PC-3 (cell line): ENCODE results near the gene UFC1. TPM values are rescaled to one million over a fixed set of nuclear protein-coding genes. Genes with fewer than 3 reads are reported as not detected.

Experiments used
- ATAC-seq: fragments of 200-7000 bp; cut with Tn5 transposase; 2 replicates; pipeline ENCODE4 v1.9.1; 2020; ENCODE audit warnings: mild to moderate bottlenecking, moderate library complexity
- BruUV-seq: library from RNA; stranded (reverse); fragments of 400-500 nt; replicated peaks from 2 replicates; lab custom pipeline; 2021; lab: Mats Ljungman, UMichigan
- CTCF ChIA-PET: fragments of 300-600 bp; sonication (Branson Sonifier 250); formaldehyde crosslinking; loops from one replicate; lab custom pipeline; 2022; ENCODE audit warnings: antibody characterized with exemption; lab: Charles Lee
- POLR2A ChIA-PET: fragments of 300-600 bp; sonication (Branson Sonifier 250); formaldehyde crosslinking; loops from one replicate; lab custom pipeline; 2022; ENCODE audit warnings: antibody characterized with exemption; ENCODE audit not compliant: unreplicated experiment; lab: Charles Lee
- DNase-seq: peaks from one replicate; pipeline ENCODE4 v3.0.0-alpha.2; 2015
- H2AFZ ChIP-seq: fragments of 300-600 bp; sonication (generic); 2 replicates; pipeline ENCODE4 v1.6.0; 2016; ENCODE audit warnings: antibody characterized with exemption, low read length
- H3F3A ChIP-seq: fragments of 300-600 bp; sonication (generic); one replicate; pipeline ENCODE4 v1.6.0; 2017; ENCODE audit warnings: antibody characterized with exemption, low read length, control low read depth, mild to moderate bottlenecking; ENCODE audit not compliant: unreplicated experiment
- H3K27ac ChIP-seq: fragments of 300-600 bp; sonication (generic); 2 replicates; pipeline ENCODE4 v1.5.1; 2016; ENCODE audit warnings: mild to moderate bottlenecking, low read length
- H3K27me3 ChIP-seq: fragments of 300-600 bp; sonication (generic); 2 replicates; pipeline ENCODE4 v1.6.1; 2016; ENCODE audit warnings: low read length, mixed read lengths
- H3K36me3 ChIP-seq: fragments of 300-600 bp; sonication (generic); 2 replicates; pipeline ENCODE4 v1.6.1; 2016; ENCODE audit warnings: low read depth, mixed run types, low read length, mixed read lengths
- H3K4me1 ChIP-seq: fragments of 300-600 bp; sonication (generic); 2 replicates; pipeline ENCODE4 v1.5.1; 2016; ENCODE audit warnings: low read length; ENCODE audit not compliant: insufficient read depth
- H3K4me2 ChIP-seq: fragments of 300-600 bp; sonication (generic); 2 replicates; pipeline ENCODE4 v1.6.0; 2016; ENCODE audit warnings: low read length
- H3K4me3 ChIP-seq: fragments of 300-600 bp; sonication (generic); 2 replicates; pipeline ENCODE4 v1.5.1; 2016; ENCODE audit warnings: mild to moderate bottlenecking, low read length, mixed read lengths
- H3K79me2 ChIP-seq: fragments of 300-600 bp; sonication (generic); 2 replicates; pipeline ENCODE4 v1.6.1; 2017; ENCODE audit warnings: low read length, mixed read lengths
- H3K9ac ChIP-seq: fragments of 300-600 bp; sonication (generic); 2 replicates; pipeline ENCODE4 v1.6.0; 2016; ENCODE audit warnings: mild to moderate bottlenecking, low read length
- H3K9me2 ChIP-seq: fragments of 300-600 bp; sonication (generic); replicated peaks from 2 replicates; pipeline ENCODE4 v1.6.1; 2016; ENCODE audit warnings: mixed run types, low read length, mixed read lengths
- H3K9me3 ChIP-seq: fragments of 300-600 bp; sonication (generic); 2 replicates; pipeline ENCODE4 v1.6.1; 2016; ENCODE audit warnings: low read length, mixed read lengths
- H4K20me1 ChIP-seq: fragments of 300-600 bp; sonication (generic); 2 replicates; pipeline ENCODE4 v1.6.1; 2016; ENCODE audit warnings: low read length, mixed read lengths
- EZH2 ChIP-seq: fragments of 300-600 bp; sonication (generic); IDR thresholded peaks from one replicate; pipeline ENCODE4 v1.6.1; 2017; ENCODE audit warnings: antibody characterized with exemption, mild to moderate bottlenecking, low read length; ENCODE audit not compliant: unreplicated experiment
- EZH2phosphoT487 ChIP-seq: fragments of 300-600 bp; sonication (generic); IDR thresholded peaks from 2 replicates; pipeline ENCODE4 v1.6.1; 2018; ENCODE audit warnings: mild to moderate bottlenecking, antibody characterized with exemption, low read length, borderline replicate concordance
- intact Hi-C: fragments of 100-400 bp; cut with micrococcal nuclease; formaldehyde crosslinking; loops from 2 replicates; pipeline ENCODE4 v1.9.0; 2023
- total RNA-seq: library from RNA; depleted of rRNA; stranded (reverse); fragments of >200 nt; gene quantifications from 2 replicates; pipeline ENCODE4 v1.2.3, GENCODE V29; 2014
- TF ChIP-seq, protein P1 (sequence below): fragments of 300-600 bp; sonication (generic); conservative IDR thresholded peaks from 2 replicates; pipeline ENCODE4 v1.5.1; 2017; ENCODE audit warnings: antibody characterized with exemption, low read depth, mild to moderate bottlenecking, low read length

Gene UFC1
- total RNA-seq, 1 experiment from 2014 or later, result 113 TPM

DNA sequence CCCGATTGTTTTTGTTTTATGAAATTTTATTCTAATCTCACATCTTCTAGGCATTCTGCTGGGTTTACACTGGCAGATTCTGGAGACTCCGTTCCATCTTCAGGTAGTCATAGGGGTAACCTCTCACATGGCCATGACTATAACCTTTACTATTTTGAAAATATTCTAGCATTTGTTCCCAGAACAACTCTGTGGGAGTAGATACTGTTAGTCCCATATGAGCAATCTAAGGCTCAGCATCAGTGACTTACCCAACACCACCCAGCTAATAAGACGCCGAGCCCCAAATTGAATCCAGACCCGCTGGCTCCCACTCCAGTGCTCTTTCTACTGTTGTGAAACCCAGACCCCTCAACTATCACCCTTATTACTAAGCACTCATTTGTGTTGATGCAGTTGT, 35.3 kb downstream of the UFC1 start:
- Histone ChIP-seq H3K9ac (no peak overlapping the region), H3F3A (no peaks in the 10 kb centered on the region), H4K20me1 (no peaks in the 10 kb centered on the region), H3K4me3 (no peak overlapping the region), H3K27me3 (no peaks in the 10 kb centered on the region), H3K36me3 (no peaks in the 10 kb centered on the region), H3K27ac (no peak overlapping the region), H3K9me2 (no peaks in the 10 kb centered on the region), H3K4me1 (no peaks in the 10 kb centered on the region), H3K79me2 (no peaks in the 10 kb centered on the region), H2AFZ (no peak overlapping the region), H3K9me3 (no peaks in the 10 kb centered on the region), H3K4me2 (no peak overlapping the region)
- ChIA-PET CTCF (no interaction called here), POLR2A (interaction anchor here (0.5 kb wide), 1 partner anchor 10 kb away, joined by 4 read pairs; no protein-coding TSS in a partner anchor)
- no peak for ATAC-seq
- no TSS peak for BruUV-seq
- TF ChIP-seq EZH2phosphoT487, result no peak
- TF ChIP-seq, protein P1, sequence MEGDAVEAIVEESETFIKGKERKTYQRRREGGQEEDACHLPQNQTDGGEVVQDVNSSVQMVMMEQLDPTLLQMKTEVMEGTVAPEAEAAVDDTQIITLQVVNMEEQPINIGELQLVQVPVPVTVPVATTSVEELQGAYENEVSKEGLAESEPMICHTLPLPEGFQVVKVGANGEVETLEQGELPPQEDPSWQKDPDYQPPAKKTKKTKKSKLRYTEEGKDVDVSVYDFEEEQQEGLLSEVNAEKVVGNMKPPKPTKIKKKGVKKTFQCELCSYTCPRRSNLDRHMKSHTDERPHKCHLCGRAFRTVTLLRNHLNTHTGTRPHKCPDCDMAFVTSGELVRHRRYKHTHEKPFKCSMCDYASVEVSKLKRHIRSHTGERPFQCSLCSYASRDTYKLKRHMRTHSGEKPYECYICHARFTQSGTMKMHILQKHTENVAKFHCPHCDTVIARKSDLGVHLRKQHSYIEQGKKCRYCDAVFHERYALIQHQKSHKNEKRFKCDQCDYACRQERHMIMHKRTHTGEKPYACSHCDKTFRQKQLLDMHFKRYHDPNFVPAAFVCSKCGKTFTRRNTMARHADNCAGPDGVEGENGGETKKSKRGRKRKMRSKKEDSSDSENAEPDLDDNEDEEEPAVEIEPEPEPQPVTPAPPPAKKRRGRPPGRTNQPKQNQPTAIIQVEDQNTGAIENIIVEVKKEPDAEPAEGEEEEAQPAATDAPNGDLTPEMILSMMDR, result no peak
- no peak for TF ChIP-seq EZH2
- intact Hi-C loops, result loop anchor here (10.0 kb wide), 1 partner anchor 556 kb away; the partner anchor contains the start of gene DUSP12
- no peak for DNase-seq

DNA sequence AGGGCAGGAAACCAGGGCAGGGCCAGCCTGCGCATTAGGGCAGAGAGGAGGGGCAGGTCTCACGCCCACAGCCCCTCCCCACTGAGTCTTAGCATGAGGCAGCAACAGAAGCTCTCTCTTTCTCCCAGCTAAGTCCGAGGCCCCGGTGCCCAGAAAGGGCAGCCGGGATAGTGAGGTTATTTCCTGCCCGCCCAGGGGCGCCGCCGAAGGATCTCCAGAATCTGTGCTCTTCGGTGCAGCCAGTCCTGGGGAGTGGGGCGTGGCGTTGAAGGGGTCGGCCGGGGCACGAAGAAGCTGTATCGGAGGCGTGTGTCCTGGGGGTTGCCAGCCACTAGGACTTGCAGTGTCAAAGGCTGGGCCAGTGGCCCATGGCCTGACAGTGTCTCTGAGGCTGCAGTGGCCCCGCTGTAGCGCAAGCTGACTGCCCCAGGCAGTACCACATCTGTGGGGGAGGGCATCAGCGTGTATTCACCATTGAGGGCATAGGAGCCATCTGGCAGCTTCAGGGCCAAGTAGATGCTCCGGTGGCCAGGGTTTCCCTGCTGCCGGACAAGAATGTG, 37.3 kb downstream of the UFC1 start:
- no TSS peak for BruUV-seq
- DNase-seq, result no peak
- Histone ChIP-seq H3K79me2 (no peaks in the 10 kb centered on the region), H3F3A (no peaks in the 10 kb centered on the region), H3K9me2 (no peaks in the 10 kb centered on the region), H3K9me3 (no peaks in the 10 kb centered on the region), H3K27me3 (no peaks in the 10 kb centered on the region), H3K36me3 (no peaks in the 10 kb centered on the region), H3K4me3 (no peak overlapping the region), H4K20me1 (no peaks in the 10 kb centered on the region), H3K27ac (no peak overlapping the region), H3K4me2 (no peak overlapping the region), H2AFZ (no peak overlapping the region), H3K4me1 (no peaks in the 10 kb centered on the region), H3K9ac (no peak overlapping the region)
- CTCF ChIA-PET, result interaction anchor here (0.6 to 1.2 kb wide), 2 partner anchors 9 to 53 kb away, joined by 3 to 16 read pairs; no protein-coding TSS in a partner anchor
- POLR2A ChIA-PET, result interaction anchor here (0.6 kb wide), 1 partner anchor 14 kb away, joined by 3 read pairs; no protein-coding TSS in a partner anchor
- no peak for ATAC-seq
- intact Hi-C loops, result no loop called here
- TF ChIP-seq, protein P1, result no peak
- TF ChIP-seq EZH2 (no peak), EZH2phosphoT487 (no peak)

DNA sequence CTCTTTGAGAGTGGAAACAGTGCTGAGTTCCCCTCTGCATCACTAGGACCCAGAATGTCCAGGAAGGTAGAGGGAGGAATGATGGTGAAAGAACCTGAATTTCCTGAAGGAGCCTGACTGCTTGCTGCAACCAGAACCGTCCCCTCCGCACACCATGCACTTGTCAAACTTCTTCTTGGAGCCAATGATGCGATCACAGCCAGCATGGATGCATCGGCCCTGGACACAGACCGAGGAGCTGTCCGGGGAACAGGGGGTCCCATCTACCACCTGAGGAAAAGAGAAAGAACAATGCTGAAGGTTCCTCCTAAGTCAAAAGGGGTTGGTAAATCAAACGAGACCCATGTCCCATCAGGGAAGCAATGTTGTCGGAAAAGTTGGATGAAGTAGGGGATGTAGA, 38.2 kb downstream of the UFC1 start:
- no peaks in the 10 kb centered on the region for H3K36me3 ChIP-seq
- DNase-seq (no peak), ATAC-seq (no peak)
- H2AFZ ChIP-seq, result peak overlapping the region; percentile 59
- no peaks in the 10 kb centered on the region for H3K79me2 ChIP-seq
- ChIA-PET POLR2A (no interaction called here), CTCF (interaction anchor here (1.2 kb wide), 1 partner anchor 10 kb away, joined by 3 read pairs; no protein-coding TSS in a partner anchor)
- 0 out of 2 replicates have a peak overlapping the region, but pooled peaks have one; percentile 1 for H3K4me2 ChIP-seq
- H3K27me3 ChIP-seq, result no peaks in the 10 kb centered on the region
- H4K20me1 ChIP-seq, result no peaks in the 10 kb centered on the region
- no peaks in the 10 kb centered on the region for H3K4me1 ChIP-seq
- no TSS peak for BruUV-seq
- H3F3A ChIP-seq, result no peaks in the 10 kb centered on the region
- no peaks in the 10 kb centered on the region for H3K9me3 ChIP-seq
- intact Hi-C loops, result loop anchor here (1.0 kb wide), 2 partner anchors 33 to 182 kb away; no protein-coding TSS in a partner anchor
- H3K27ac ChIP-seq, result no peak overlapping the region
- no peak overlapping the region for H3K4me3 ChIP-seq
- TF ChIP-seq EZH2phosphoT487, result no peak
- TF ChIP-seq, protein P1, result no peak
- TF ChIP-seq EZH2, result no peak
- no peaks in the 10 kb centered on the region for H3K9me2 ChIP-seq
- H3K9ac ChIP-seq, result no peak overlapping the region
